ENCODE results near the gene ABHD4.
"Not testable (repeated sequence)": the region's sequence is repeated elsewhere in the genome, so short reads cannot be mapped to it uniquely, and the experiment has no call there.

ABHD4 gene

DNA sequence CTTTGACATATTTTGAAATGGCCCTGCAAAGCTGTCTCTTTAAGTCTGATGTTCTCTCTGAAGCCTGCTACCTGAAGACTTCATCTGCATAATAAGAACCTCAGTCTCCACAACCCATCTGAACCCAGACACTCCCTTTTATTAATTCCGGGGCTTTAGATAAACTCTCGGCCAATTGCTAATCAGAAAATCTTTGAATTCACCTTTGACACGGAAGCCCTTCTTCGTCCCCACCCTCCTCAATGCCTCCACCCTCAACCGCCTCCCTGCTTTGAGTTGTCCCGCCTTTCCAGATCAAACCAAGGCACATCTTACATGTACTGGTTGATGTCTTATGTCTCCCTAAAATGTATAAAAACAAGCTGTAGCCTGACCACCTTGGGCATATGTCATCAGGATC lies 28.5 kb downstream of the ABHD4 start:
- TF ChIP-seq, protein P1, sequence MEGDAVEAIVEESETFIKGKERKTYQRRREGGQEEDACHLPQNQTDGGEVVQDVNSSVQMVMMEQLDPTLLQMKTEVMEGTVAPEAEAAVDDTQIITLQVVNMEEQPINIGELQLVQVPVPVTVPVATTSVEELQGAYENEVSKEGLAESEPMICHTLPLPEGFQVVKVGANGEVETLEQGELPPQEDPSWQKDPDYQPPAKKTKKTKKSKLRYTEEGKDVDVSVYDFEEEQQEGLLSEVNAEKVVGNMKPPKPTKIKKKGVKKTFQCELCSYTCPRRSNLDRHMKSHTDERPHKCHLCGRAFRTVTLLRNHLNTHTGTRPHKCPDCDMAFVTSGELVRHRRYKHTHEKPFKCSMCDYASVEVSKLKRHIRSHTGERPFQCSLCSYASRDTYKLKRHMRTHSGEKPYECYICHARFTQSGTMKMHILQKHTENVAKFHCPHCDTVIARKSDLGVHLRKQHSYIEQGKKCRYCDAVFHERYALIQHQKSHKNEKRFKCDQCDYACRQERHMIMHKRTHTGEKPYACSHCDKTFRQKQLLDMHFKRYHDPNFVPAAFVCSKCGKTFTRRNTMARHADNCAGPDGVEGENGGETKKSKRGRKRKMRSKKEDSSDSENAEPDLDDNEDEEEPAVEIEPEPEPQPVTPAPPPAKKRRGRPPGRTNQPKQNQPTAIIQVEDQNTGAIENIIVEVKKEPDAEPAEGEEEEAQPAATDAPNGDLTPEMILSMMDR (IDR thresholded peaks at IDR 0.05; ENCODE audit: control extremely low read depth, extremely low read depth, low read depth, missing control alignments): no peak
- POLR2A ChIA-PET: no interaction called here
- no peak for DNase-seq (ENCODE audit: extremely low spot score)
- CTCF ChIA-PET: interaction anchor here (1.2 to 1.4 kb wide), 2 partner anchors 15 to 24 kb away, joined by 3 read pairs; no protein-coding TSS in a partner anchor

DNA sequence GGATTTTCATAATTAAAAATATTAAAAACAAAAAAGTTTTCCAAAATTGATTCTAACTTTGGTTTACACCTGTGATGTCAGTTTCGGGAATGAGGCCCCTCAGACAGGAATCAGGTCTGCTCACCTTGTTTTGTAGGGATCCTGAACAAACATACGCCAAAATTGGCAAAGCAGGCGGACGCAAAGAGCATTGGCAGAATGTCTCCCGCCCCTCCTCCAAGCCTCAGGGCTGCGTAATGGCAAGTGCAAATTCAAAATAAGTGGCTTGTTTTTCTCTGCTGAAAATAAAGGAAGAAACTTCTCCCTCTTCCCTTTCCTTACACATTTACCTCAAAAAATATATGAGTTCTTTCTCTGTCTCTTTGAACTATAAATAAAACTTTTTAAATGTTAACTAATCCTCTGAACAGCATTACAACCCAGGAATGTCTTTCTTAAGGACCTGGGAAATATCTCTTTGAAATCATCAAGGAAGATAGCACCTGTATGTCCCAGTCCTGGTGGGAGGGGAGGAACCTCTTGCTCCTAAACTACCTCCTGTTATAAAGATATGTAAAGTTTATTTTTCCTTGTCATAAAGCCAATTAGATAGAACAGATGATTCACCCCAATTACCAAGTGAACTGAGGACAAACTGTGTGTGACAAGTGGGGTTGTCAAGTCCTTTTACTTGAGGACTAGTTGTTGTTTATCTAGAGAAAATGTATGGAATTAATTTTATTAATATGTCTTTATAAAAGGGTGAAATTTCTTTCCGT lies 29.6 kb downstream of the ABHD4 start:
- no peak for DNase-seq (ENCODE audit: extremely low spot score)
- ChIA-PET CTCF (interaction anchor here (0.8 kb wide), 1 partner anchor 57 kb away, joined by 3 read pairs; no protein-coding TSS in a partner anchor), POLR2A (no interaction called here)
- TF ChIP-seq, protein P1 (IDR thresholded peaks at IDR 0.05; ENCODE audit: control extremely low read depth, extremely low read depth, low read depth, missing control alignments): no peak

DNA sequence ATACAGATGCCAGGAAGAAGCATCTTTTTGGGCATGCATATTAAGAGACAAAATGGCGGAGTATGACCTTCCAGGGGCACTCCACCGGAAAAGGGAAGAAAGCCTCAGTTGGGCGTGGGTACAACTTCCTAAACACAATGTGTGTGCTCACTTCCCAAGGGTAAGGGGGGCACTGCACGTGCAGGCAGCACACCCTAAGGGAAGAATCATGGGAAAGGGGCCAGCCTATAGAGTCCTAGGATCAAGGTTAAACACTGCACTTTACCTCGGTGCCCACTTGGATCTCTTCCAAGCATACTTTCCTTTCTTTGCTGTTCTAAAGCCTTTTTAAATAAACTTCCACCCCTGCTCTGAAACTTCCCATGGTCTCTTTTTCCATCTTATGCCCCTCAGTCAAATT lies 31.3 kb downstream of the ABHD4 start:
- ChIA-PET CTCF (interaction anchor here (1.1 to 1.2 kb wide), 2 partner anchors 24 kb away, joined by 3 to 6 read pairs; no protein-coding TSS in a partner anchor), POLR2A (no interaction called here)
- TF ChIP-seq, protein P1 (IDR thresholded peaks at IDR 0.05; ENCODE audit: control extremely low read depth, extremely low read depth, low read depth, missing control alignments): no peak
- DNase-seq (ENCODE audit: extremely low spot score): no peak

DNA sequence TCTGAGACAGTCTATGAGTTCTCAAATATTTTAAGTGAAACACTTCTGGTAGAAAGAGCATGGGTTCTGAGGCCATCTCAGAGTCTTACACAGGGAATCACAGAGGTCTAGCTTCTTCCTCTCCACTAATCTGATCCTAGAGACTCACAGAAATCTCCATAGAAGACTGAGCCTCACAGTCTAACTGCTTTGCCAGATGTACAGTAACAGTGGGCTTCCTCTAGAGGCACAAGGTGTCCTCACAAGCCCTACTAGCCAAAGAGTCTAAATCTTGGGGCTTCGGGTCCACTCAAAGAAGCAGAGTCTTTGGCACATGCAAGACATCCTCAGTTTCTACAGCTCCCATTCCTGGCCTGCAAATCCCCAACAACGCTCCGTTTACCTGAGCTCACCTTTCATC lies 32.0 kb downstream of the ABHD4 start:
- ChIA-PET CTCF (interaction anchor here (1.2 kb wide), 1 partner anchor 23 kb away, joined by 6 read pairs; no protein-coding TSS in a partner anchor), POLR2A (no interaction called here)

DNA sequence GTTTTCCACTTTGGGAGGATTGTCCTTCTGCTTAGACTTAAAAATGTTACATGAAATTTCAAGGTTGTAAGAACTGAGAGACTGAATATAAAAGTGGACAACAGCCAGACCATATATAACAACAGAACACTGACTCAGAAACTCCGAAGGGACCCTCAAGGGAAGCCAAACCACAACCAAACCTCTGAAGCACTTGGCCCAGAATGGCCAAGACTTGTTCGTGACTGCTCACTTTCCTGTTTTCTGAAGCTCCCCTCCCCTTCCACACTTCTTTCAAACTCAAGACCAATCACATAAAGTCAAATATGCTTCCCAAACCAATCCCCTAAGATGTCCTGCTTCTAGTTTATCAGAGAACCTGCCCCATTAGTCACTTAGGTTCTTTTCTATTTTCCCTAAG lies 32.4 kb downstream of the ABHD4 start:
- CTCF ChIA-PET: interaction anchor here (1.2 kb wide), 1 partner anchor 23 kb away, joined by 6 read pairs; no protein-coding TSS in a partner anchor
- DNase-seq (ENCODE audit: extremely low spot score): no peak
- TF ChIP-seq, protein P1 (IDR thresholded peaks at IDR 0.05; ENCODE audit: control extremely low read depth, extremely low read depth, low read depth, missing control alignments): no peak
- POLR2A ChIA-PET: no interaction called here

More for the DNA sequence above, 32.0 kb downstream of the ABHD4 start:
- no peak for DNase-seq (ENCODE audit: extremely low spot score)
- TF ChIP-seq, protein P1 (IDR thresholded peaks at IDR 0.05; ENCODE audit: control extremely low read depth, extremely low read depth, low read depth, missing control alignments): no peak

DNA sequence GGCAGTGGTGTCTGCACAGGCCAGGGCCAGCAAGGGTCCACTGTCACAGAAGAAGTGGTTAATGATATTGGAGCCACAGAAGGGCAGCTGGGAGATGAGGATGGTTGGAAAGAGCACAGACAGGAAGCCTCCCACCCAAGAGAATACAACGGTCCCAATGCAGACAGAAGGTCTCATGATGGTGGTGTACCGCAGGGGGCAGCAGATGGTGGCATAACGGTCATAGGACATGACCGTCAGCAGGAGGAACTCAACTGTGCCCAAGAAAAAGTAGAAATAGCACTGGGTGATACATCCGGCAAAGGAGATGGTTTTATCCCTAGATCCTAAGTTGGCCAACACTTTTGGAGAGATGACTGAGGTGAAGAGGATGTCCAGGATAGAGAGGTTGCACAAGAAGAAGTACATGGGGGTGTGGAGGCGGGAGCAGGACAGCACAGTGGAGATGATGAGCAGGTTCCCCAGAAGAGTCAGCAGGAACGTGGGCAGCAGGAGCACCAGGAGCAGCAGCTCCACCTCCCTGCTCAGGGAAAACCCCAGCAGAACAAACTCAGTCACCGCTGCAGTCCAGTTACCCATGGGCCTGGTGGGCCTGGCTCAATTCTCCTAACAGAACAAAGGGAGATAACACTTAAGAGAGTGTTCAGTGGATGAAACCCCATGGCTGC lies 36.3 kb downstream of the ABHD4 start:
- no peak for DNase-seq (ENCODE audit: extremely low spot score)
- ChIA-PET CTCF (interaction anchor here (0.8 kb wide), 1 partner anchor 14 kb away, joined by 3 read pairs; no protein-coding TSS in a partner anchor), POLR2A (no interaction called here)
- TF ChIP-seq, protein P1 (IDR thresholded peaks at IDR 0.05; ENCODE audit: control extremely low read depth, extremely low read depth, low read depth, missing control alignments): no peak

DNA sequence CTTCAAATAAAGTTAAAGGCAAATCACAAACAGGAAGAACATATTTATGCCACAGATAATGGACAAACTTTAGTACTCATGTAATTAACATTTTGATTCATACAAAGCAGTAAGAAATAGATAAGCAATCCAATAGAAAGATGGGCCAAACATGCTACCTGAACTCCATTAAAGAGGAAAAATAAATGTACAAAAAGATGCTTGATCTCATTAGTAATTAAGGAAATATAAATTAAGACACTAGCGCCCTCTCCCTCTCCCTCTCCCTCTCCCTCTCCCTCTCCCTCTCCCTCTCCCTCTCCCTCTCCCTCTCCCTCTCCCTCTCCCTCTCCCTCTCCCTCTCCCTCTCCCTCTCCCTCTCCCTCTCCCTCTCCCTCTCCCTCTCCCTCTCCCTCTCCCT lies 37.9 kb downstream of the ABHD4 start:
- CTCF ChIA-PET; DNase-seq (ENCODE audit: extremely low spot score); POLR2A ChIA-PET: not testable (repeated sequence)

Measured in GM10248 (cell line).